HL-60/S4 treated with retinoic acid at 250 ng/mL for 4 days and 3 days (cell line): ENCODE data around the gene LGALS1.

Source experiments
- in situ Hi-C: fragments of 300-500 bp; cut with MboI; formaldehyde crosslinking; loops from 2 replicates; pipeline ENCODE4 v1.7.0; 2022; ENCODE audit warnings: low sequenced_read_pairs

Gene LGALS1

DNA sequence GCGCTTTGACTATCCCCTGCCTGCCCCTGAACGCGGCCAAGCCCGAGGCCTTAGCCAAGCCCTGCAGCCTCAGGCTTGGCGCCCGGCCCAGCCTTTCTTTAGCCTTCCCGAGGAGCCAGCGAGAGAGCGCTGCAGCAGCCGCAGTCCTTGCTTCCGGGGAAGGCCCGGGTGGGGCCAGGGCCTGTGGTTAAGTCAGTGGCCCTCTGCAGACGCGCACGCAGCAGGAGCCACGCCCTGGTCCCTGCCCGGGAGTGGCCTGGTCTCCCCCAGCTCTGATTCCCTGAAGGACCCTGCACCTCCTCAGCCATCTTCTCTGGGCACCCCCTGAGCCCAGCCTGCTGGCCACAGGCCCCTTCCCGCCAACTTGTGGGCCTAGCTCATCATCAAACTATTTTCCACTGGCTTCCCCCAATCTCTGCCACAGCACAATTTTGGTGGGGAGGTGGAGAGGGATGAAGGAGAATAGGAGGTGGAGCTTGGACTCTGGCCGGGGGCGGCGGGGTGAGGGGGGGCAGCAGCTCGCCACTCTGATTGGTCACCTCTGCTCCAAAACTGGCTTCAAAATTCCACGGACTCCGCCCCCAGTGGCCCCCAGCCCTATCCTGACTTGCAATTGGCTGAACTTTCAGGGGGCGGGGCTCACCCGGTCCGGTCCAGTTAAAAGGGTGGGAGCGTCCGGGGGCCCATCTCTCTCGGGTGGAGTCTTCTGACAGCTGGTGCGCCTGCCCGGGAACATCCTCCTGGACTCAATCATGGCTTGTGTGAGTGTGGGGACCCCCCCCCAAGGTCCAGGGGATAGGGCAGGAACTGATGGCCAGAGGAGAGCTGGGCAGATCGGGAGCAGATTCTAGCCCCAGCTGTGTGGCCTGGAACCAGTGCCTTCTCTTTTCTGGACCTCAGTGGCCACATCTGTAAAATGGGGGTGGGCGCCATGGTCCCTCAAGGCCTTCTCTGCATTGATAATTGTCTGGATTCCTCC is at the start of gene LGALS1:
TSS of gene LGALS1 (plus strand) at position 686 of the 979 bp plus-strand sequence. CDS start at position 753, 67 bp downstream.
- in situ Hi-C loops = no loop called here

DNA sequence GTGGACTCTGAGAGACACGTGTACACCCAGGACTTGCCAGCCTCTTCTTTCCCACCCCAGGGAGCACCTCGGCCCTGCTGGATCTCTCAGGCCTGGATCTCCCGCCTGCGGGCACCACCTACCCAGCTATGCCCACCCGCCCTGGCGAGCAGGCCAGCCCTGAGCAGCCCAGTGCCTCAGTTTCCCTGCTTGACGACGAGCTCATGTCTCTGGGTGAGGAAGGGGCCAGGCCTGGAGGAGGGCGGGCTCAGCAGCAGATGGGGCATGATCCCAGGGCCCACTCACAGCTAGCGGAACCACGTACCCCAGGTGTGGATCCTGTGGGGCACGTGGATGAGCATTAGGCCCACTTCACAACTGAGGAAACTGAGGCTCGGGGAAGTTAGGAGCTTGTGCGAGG is 49.7 kb upstream of the LGALS1 start:
- in situ Hi-C loops = no loop called here

DNA sequence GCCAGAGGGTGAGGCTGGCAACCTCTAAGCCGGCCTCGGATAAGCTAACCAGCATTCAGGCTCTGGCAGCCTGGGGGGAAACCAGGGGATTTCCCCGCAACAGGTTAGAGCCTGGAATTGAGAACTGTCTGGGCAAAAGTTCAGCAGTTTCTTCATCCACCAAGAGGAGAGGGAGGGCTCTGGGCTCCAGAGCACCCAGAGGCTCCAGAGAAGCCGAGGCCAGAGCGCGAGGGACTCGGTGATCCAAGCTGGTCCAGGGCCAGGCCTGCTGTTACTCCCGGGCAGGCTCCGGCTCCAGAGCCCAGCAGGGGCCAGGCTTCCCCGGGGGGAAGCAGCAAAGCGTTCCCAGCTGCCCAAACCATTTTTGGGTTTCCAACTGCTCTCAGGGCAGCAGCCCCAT is 49.3 kb upstream of the LGALS1 start:
- in situ Hi-C loops = no loop called here

DNA sequence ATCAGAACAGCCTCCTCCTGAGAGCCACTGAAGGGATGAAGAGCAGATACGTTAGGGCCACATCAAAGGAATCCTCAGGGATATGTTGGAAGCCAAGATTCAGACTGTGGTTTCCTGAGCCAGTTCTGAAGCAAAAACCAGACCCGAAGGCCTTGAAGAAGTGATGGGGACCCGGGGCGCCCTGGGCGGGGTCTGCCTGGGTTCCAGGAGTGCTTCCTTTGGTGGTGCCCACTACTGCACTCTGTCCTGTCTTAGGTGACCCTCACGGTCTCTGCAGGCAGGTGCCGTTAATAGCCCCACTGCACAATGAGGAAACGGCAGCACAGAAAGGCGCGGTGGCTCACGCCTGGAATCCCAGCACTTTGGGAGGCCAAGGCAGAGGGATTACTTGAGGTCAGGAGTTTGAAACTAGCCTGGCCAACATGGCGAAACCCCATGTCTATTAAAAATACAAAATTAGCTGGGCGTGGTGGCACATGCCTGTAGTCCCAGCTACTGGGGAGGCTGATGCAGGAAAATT is 48.8 kb upstream of the LGALS1 start:
- in situ Hi-C loops = no loop called here

DNA sequence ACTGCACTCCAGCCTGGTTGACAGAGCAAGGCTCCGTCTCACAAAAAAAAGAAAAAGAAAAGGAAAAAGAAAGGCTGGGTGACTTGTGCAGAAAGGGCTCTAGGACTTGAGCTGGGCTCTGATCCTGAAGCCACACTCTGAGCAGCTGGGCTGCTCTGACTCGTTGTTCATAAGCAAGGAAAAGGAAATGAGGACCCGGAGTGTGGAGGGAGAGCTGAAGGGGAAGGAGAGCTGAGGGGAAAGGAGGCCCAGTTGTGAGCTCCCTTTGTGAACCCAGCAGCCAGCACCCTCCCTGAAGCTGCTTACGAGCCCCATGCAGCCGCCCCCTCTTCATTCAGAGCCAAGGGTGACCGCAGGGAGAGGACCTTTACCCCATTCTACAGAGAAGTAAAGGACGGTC is 48.3 kb upstream of the LGALS1 start:
- in situ Hi-C loops = no loop called here

DNA sequence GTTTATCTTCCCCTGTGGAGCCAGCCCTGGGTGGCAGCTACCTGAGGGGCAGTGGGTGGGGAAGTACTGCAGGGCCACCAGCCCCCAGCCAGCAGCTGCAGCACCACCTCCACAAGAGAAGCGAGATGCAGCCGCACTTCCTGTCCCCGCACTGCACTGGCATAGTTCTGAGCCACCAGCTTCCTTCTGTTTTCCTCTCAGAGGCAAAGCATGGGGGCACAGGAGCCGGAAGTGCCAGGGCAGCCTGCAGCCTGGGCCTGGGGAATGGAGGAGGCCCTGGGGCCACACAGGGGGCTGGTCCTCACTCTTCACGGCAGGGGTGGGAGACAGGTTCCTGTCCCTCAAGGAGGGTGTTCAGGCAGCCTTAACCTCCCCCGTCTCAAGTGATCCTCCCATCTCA is 47.9 kb upstream of the LGALS1 start:
- in situ Hi-C loops = no loop called here

DNA sequence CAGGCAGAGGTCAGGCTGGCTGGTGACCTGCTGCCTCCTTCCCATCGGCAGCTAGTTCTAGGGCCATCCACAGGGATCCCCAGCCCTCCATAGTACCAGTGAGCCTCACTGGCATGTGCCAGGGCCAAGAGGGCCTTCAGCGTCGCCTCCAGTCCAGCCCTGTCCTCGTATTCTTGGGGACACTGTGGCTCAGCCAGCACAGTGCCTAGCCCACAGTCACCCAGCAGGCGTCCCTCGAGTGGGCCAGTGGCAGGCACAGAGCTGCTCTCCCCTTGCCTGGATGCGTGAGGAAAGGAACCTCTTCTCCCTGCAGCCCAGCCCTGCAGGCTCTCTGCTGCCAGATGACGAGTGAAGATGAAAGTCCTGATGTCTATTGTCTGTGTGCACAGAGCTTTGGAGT is 46.6 kb upstream of the LGALS1 start:
- in situ Hi-C loops = no loop called here

DNA sequence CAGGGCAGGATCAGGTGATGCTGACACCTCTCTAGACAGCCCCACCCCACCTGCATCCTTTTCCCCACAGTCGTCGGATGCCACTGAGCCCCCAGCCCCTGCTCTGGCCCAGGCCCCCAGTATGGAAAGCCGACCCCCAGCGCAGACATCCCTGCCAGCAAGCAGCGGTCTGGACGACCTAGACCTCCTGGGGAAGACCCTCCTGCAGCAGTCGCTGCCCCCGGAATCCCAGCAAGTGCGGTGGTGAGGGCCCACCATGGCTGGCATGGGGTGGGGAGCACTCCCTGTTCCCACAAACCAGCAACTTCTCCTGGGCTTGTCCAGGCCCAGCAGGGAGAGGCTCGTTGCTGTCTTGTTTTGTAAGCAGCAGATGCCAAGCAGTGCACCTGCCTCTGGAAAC is 45.5 kb upstream of the LGALS1 start:
- in situ Hi-C loops = no loop called here

DNA sequence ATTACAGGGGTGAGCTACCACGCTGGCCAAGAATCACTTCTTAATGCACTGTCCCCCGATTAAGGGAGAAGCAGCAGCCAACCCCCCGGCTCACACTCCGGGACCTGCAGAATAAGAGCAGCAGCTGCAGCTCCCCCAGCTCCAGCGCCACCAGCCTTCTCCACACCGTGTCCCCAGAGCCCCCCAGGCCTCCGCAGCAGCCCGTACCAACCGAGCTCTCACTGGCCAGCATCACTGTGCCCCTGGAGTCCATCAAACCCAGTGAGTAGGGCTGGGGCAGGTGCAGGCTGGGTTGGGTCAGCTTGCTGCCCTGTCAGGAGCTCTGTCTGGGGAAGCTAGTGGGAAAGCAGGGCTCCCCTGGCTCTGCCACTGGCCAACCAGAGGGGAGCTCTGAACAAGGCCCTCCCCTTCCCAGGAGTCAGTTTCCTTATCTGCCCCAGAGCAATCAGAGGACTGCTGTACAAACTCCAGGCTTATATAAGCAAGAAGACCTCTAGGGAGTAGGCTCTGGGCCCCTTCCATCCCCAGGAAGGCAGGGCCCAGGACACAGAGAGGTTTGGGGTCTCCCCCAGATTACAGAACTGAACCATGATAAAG is 44.5 kb upstream of the LGALS1 start:
- in situ Hi-C loops = no loop called here

DNA sequence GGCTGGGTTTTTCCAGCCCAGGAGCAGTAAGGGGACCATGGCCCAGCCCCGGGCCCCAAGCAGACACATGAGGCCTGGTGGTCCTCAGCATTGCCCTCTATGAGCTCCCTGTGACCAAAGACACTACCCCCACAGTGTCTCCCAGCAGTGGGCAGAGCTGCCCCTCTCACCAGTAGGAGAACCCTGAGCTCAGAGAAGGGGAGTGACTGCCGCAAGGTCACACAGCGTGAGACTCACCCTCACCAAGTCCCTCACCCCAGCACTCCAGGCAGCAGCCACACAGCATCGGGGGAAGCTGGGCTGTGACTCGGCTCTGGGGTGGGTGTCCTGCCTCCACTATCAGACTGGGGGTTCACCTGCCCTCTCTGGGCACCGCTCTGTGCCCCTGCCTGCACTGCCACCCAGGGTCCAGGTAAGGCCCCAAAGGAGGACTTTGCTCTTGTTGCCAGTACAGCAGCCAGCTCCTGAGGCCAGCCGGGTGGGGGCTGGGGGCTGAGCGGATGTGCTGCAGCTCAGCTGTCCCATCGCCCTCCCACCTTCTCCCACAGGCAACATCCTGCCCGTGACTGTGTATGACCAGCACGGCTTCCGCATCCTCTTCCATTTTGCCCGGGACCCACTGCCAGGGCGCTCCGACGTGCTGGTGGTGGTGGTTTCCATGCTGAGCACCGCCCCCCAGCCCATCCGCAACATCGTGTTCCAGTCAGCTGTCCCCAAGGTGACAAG is 43.8 kb upstream of the LGALS1 start:
- in situ Hi-C loops = no loop called here

DNA sequence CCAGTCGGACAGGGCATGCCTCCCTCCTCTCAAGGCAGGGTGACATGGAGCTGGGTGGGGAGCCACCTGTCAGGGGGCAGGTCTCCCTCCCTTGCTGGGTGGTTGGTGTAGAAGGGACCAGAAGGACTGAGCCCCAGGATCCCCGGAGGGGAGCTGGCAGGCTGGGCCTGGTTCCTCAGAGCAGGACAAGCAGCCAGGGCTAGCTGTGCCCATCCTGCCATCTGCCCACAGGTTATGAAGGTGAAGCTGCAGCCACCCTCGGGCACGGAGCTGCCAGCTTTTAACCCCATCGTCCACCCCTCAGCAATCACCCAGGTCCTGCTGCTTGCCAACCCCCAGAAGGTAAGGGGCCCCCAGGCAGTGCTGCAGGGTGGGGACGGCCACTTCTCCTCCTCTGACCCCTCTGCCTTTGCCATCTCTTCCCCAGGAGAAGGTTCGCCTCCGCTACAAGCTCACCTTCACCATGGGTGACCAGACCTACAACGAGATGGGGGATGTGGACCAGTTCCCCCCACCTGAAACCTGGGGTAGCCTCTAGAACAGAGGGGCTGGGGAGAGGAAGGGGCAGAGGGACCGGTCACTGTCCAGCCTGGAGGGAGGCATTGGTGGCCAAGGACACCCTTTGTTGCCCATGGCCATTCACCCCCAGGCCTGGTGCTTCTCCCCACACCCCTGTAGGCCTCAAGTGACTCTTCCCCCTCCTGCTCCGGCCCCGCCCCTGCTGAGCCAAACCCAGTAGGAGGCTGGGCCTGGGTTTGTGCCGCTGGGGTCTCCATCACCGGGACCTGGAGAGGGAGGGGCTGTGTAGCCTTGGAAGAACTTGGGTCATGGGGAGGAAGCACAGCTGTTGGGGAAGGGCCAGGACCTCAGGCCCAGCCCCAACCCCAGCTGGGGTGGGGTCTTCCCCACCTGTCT is 43.0 kb upstream of the LGALS1 start:
- in situ Hi-C loops = no loop called here

DNA sequence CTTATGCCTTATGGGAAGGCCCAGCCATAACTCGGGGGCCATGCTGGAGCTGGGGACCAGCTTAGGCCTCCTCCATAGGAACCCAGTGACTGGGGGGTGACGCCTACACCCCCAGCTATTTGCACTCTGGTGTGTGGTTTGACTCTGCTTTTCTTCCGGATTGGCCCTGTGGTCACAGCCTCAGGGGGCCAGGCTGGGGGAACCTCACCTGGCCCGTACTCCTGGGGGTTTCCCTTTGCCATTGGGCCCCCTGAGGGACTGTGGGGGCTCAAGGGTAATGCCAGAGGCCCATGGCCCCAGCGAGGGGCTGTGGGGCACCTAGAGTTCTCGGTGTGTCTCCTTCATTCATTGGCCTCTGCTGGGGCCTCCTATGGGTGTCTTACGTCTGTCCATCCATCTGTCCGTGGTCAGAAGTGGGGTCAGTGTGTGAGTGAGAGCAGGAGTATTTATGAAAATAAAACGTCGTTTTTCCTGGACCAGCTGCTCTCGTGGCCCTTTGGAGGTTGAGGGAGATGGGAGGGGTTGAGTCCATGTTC is 42.3 kb upstream of the LGALS1 start:
- in situ Hi-C loops = no loop called here

DNA sequence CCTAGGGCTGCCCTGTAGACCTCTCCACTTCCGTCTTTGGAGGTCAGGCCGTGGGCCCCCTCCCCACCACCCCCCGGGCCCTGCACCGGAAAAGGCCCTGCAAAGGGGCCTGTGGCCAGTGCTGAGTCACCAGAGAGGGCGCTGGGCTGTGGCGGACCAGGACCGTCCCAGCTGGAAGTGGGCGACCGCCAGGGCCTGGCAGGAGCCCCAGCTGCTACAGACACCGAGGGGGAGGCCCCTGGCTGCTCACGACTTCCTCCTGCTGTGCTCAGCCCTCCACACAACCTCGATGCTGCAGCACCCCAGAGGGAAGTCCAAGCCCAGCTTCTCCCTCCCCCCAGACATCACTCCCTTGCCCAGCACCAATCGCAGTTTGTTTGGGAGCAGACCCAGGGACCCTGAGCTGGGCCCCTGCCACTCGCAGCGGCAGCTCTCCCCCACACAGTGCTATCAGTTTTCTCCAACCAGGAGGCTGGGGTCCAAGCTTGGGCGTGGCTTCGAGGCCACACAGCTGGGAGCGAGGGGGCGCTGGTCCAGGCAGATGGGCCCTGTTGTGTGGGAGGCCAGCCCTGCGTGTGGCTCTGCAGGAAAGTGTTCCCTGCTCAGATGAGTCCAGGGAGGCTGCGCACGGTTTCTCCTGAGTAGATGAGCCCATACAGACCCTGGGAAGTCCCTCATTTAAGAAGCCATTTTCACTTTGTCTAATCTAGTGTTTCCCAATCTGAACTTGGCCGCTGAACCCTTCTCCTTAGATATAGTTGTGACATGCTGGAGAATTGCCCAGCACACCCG is 41.6 kb upstream of the LGALS1 start:
- in situ Hi-C loops = no loop called here

DNA sequence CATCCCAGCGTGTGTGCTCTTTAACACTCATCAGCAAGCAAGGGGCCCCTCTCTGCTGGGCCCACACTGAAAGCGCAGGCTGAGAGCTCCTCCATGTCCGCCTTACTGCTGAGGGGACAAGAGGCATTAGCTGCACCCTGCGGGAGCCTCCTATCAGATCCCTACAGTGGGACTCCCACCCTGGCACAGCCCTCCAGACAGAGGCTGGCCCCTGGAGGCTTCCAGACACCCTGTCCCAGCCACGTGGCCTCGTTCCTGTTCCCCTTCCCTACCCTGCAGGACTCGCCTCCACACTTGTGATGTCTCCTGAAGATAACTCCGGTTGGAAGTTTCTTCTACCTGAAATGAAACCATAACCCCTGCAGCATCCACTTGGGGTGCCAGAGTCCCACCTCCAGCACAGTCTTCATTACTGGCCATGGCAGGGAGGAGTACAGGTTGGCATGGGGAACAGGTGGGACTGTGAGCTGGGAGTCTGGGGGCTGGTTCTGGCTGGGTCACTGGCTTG is 41.0 kb upstream of the LGALS1 start:
- in situ Hi-C loops = no loop called here

DNA sequence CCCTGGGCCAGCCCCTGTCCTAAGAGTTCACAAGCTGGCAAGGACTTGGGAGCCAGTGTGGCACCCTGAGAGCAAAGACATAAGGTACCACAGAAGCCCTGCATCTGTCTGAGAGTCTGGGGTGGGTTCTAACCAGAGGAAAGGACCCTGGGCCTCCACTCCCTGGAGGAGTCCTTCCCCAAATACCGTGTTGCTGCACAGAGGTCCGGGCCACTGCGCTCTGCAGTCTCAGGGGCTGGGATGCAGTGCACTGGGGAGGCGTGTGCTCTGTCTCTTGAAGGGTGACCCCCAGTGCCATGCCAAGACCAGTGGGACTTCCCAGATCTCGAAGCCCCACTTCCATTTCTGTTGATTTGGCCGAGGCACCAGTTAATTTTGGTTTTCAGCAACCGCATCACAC is 40.3 kb upstream of the LGALS1 start:
- in situ Hi-C loops = no loop called here

DNA sequence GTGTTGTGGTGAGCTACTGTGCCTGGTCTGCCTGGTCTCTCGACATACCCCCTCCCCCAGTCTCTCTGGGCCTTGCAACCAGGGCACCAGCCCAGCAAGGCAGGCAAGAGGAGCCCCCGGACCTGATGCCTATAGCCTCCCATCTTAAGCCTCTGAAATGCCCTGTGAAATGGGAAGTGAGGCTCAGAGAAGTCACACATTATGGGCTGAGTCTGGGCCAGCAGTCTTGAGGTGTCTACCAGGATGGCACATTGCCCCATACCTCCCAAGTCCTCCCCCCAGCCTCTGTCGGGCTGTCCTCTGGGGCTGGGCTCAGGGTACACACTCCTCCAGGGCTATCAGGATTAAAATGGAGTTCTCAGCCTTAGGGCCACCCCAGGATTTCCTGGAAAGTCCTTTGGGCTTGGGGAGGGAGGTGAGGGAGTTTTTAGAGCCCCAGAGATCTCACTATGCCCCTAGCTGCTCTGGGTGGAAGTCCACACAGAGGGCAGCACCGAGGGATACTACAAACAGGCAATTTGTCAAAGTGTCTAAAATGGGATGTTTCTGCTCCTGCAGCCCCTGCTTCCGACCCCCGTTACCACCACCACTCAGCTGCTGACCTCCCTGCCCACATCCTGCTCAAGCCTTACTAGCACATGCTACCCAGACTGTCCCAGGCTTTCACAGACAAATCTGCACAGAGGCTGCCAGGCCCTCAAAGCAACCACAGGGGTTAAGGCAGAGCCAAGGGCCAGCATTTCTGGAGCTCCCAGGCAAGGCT is 39.1 kb upstream of the LGALS1 start:
- in situ Hi-C loops = no loop called here

DNA sequence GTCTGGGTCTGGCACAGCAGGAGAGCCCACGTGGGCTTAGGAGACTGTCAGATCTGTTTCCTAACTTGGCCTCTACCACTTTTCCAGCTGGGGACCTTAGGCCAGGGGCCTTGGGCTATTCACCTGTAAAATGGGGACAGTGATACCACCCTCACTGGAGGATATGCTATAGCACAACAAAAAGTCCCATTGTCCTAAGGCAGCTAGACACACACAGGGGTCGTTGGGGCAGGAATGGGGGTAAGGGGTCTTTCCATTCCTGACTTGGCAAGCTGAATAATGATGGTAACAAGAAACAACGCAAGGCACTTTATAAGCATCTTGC is 38.5 kb upstream of the LGALS1 start:
- in situ Hi-C loops = no loop called here

DNA sequence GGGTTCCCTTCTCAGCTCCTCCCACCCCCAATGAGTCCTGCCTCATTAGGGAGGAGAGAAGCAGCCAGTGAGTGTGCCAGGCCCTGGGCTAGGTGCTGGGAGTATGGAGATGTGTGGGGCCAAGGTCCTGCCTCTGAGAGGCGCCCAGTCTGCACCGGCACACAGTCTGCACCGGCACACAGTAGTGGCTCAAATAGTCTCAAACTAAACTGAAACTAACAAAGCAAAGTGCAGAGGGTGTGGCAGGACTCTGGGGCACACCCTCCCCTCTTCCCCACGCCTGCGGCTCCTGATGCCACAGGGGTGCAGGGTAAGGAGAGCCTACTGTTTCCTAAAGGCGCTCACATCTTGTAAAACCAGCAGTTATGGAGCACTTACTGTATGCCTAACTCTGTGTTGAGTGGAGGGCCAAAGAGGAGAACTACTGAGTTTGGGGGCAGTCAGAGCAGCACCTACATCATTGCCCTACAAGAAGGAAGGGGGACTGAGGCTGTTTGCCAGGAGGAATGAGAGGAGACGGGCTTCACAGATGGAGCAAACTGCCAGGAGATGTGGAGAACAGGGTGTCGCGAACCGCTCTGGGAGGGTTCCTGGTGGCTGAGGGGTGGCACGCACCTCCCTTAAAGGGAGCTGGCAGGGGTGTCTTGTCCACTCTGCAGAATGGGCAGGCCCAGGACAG is 36.9 kb upstream of the LGALS1 start:
- in situ Hi-C loops = no loop called here
